Hair follicle dermal papilla cell (primary cell): Measurements from ENCODE around the gene ZFP36L2. TPM values are rescaled to one million over a fixed set of nuclear protein-coding genes. Genes with fewer than 3 reads are reported as not detected.

ENCODE experiments used
- total RNA-seq: library from RNA; depleted of rRNA; stranded (reverse); fragments of >200 nt; gene quantifications from 2 replicates; pipeline ENCODE4 v1.2.3, GENCODE V29; 2012

The ZFP36L2 gene
- 32.3 and 32.9 TPM in 2 replicates for total RNA-seq

GRCh38 chr2:43226558-43226954, at the start of gene ZFP36L2:
TSS of gene ZFP36L2 (minus strand) at chr2:43226606. CDS start at chr2:43226315, 291 bp downstream.

